Medulla oblongata (tissue), 1 donor: ENCODE measurements around the gene MCTP1.
"Not testable (repeated sequence)": the region's sequence is repeated elsewhere in the genome, so short reads cannot be mapped to it uniquely, and the experiment has no call there.

ENCODE experiments used
- DNase-seq: peaks from one replicate; pipeline ENCODE4 v3.0.0-alpha.2; 2015; ENCODE audit errors: extremely low spot score

The MCTP1 gene

GRCh38 chr5:95251185-95251584 is 33.7 kb downstream of the MCTP1 start:
- no peak for DNase-seq

- no peak for DNase-seq
Measured at GRCh38 chr5:95244479-95244878, 40.4 kb downstream of the MCTP1 start.

GRCh38 chr5:95241635-95242034 is 43.3 kb downstream of the MCTP1 start:
- DNase-seq, result no peak

- DNase-seq, result no peak
Measured at GRCh38 chr5:95241161-95241560, 43.7 kb downstream of the MCTP1 start.

- DNase-seq, result peak; percentile 25
Measured at GRCh38 chr5:95238560-95239325, 46.2 kb downstream of the MCTP1 start.

GRCh38 chr5:95237324-95237723 is 47.6 kb downstream of the MCTP1 start:
- DNase-seq, result no peak

DNA sequence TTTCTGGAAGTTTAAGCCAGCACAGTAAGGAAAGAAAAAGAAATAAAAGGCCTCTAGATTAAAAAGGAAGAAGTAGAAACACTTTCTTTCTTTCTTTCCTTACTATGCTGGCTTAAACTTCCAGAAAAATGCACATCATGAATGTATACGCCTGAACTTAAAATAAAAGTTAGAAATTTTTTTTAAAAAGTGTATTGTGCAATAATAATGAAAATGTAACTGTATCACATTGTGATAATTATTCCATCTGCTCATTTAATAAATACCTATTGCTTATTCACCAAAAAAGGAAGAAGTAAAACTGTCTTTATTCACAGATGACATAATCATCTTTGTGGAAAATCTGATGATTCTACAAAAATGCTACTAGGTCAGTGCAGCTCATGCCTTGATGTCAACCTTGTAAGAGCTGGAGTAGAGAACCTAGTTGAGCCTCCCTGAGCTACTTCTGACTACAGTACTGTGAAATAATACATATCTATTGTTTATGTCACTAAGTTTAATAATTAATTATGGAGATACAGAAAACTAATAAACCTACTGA is 49.4 kb downstream of the MCTP1 start:
- no peak for DNase-seq

DNA sequence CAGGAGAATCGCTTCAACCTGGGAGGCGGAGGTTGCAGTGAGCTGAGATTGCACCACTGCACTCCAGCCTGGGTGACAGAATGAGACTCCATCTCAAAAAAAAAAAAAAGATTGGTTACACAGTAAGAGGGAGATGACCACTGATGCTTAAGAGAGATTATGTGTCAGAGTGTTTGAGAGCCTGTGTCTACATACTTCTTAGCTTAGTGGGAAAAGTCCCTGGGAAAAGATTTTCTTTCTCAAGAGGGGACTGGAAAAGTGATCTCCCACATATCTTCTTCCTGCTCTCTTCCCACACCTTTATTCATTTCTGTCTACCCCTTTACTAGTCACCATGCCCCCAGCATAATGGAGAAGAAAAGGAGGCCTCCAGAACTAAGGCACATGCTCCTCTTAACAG is 55.2 kb downstream of the MCTP1 start:
- no peak for DNase-seq

- DNase-seq, result no peak
Measured at GRCh38 chr5:95224701-95225459, 60.0 kb downstream of the MCTP1 start.

GRCh38 chr5:95223566-95224258 is 61.2 kb downstream of the MCTP1 start:
- DNase-seq, result no peak

DNA sequence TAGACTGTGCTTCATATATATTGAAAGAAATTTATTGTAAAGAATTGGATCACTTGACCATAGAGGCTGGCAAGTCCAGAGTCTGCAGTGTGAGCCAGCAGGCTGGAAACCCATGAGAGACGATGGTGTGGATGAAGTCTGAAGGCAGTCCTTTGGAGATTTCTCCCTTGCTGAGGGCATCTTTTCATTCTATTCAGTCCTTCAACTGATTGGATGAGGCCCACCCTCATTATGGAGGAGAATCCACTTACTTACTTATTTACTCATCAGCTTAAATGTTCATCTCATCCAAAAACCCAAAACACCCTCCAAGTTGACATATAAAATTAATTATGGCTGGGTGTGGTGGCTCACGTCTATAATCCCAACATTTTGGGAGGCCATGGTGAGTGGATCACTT is 62.1 kb downstream of the MCTP1 start:
- no peak for DNase-seq

GRCh38 chr5:95221234-95221633 is 63.7 kb downstream of the MCTP1 start:
- DNase-seq, result no peak

- DNase-seq, result no peak
Measured at GRCh38 chr5:95220381-95220780, 64.5 kb downstream of the MCTP1 start.

DNA sequence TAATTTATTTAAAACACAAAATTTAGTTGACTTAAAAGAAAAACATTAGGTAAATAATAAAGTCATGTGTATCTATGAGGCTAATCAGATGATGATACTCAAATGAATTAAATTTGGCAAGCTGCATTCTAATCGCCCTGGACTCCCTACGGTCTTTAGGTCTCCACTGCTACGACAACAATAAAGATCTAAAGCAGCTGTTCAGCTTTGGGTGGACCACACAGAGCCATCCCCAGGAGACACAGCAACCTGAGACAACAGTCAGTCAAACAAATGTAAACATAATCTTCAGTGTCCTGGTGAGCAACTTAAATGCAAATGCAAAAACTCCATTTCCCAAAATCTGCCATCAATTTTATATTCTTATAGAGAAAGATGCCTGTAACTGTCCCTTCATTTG is 65.5 kb downstream of the MCTP1 start:
- no peak for DNase-seq

DNA sequence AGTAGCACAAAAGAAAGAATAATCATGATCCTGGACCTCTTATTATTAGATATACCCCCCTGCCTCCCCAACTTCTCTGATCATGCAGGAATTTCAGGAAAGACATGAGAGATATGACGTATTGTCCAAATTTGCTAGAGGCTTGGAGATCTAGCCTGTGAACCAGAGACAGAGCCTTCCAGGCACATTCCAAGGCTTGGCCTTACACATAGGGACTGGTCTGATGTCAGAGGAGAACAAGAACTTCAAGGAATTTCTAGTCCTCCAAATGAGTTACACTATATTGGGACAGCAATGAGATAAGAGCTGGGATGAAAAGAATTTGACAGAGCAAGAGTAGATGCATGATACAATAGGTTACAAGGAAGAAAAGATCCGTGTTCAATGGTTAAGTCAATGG is 67.0 kb downstream of the MCTP1 start:
- DNase-seq, result no peak

GRCh38 chr5:95217351-95217750 is 67.5 kb downstream of the MCTP1 start:
- no peak for DNase-seq

- DNase-seq, result no peak
Measured at GRCh38 chr5:95216136-95216955, 68.5 kb downstream of the MCTP1 start.

DNA sequence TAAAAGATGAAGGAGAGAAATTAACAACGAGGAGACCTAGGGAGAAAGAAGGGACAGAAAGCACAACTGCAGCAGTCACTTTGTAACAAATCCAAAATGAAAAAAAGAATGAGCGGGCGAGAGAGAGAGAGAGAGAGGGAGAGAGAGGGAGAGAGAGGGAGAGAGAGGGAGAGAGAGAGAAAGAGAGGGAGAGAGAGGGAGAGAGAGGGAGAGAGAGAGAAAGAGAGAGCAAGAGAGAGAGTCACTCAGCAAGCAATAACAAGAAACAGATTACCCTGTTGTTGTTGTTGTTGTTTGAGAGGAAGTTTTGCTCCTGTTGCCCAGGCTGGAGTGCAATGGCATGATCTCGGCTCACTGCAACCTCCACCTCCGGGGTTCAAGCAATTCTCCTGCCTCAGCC is 77.1 kb downstream of the MCTP1 start:
- not testable (repeated sequence) for DNase-seq

DNA sequence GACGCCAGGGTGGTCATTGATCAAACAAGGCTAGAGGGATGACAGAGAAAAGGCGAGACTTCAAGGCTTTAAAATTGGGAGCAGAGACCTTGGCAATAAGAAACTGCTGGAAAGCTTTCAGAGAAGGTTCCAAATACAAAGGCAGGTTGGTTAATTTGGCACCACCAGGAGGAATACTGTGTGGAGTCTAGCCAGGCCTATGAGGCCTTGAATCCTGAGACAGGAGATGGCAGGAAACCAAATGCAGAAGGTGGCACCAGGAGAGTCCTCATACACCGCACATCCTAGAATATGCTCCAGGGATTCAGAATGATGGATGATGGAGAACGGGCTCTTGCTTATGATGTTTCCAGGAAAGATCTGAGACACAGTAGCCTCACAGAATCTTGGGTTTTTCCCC is 90.0 kb downstream of the MCTP1 start:
- DNase-seq, result no peak

GRCh38 chr5:95191330-95191729 is 93.6 kb downstream of the MCTP1 start:
- DNase-seq, result no peak

DNA sequence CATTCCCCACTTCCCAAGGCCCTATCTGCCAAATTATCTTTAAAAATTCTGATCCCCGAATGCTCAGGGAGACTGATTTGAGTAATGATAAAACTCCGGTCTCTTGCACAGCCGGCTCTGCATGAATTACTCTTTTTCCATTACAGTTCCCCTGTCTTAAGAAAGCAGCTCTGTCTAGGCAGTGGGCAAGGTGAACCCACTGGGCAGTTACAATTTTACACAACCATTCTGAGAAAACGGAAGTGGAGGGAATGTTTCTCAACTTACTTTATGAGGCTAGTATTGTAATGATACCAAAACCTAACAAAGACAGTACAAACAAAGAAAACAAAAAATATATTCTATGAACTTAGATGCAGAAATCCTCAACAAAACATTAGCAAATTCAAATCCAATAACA is 100.0 kb downstream of the MCTP1 start:
- DNase-seq, result no peak

DNA sequence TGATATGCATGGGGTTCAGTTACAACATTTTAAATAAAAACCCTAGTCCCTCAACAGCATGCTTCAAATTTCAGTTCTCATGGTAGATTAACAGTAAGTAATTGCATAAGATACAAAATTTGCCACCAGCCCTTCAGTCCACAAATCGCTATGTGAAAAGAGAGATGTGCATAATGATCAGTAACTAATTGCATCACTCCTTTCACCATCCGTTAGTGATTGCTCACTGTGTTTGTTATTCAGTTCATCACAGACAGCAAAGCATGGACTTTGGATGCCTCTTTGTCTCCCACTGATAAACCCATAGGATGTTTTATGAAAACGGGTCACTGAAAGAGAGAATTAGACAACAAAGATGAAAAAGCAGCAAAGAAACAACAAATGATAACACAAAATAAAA is 103.2 kb downstream of the MCTP1 start:
- no peak for DNase-seq
